HTERT RPE-1 (cell line): ENCODE measurements around the gene OR2B2.
"Not testable (repeated sequence)": the region's sequence is repeated elsewhere in the genome, so short reads cannot be mapped to it uniquely, and the experiment has no call there.

Experiments used
- in situ Hi-C: fragments of 300-500 bp; cut with MboI; formaldehyde crosslinking; loops from 4 replicates; pipeline ENCODE4 v1.14.3; 2020; ENCODE audit warnings: low sequenced_read_pairs

Gene OR2B2

DNA sequence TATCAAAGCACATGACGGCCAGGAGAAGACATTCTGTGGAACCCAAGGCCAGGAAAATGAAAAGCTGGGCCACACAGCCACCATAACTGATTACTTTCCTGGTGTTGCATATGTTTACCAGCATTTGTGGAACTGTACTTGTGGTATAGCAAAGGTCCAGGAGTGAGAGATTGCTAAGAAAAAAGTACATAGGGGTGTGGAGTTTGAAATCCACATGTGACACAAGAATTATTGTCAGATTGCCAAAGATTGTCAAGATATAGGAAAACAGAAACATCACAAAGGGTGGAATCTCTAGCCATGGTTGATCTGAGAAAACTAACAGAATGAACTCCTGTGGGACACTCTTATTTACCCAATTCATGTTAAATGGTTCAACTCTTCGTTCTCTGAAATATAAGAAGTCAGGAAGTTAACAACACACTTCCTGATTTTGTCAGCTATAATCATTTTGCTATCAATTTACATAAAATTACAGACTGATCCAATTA, at the start of gene OR2B2:
OR2B2 (minus strand) TSS at position 441 of the 491 bp plus-strand sequence; CDS start at position 364, 77 bp downstream.
- in situ Hi-C loops = no loop called here

DNA sequence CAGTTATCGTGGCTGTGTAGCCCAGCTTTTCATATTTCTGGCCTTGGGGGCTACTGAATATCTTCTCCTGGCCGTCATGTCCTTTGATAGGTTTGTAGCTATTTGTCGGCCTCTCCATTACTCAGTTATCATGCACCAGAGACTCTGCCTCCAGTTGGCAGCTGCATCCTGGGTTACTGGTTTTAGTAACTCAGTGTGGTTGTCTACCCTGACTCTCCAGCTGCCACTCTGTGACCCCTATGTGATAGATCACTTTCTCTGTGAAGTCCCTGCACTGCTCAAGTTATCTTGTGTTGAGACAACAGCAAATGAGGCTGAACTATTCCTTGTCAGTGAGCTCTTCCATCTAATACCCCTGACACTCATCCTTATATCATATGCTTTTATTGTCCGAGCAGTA, 45.3 kb upstream of the OR2B2 start:
- in situ Hi-C loops = no loop called here

DNA sequence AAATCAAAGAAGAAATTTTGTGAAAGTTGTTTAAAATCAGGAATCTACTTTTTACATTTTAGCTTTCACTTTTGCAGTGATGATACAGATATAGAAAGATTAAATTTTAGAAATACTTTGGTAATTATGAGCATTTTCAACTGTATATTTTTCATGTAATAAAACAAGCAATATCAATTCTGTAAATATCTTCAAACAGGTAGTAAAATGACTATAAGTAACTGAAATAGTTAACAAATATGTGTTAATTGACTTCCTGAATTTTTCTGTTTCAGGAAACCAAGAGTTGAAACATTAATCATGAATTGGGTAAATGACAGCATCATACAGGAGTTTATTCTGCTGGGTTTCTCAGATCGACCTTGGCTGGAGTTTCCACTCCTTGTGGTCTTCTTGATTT, 44.7 kb upstream of the OR2B2 start, which contains the start of gene OR2B6:
OR2B6 (plus strand) TSS at position 301 of the 400 bp plus-strand sequence; CDS start at position 301, 0 bp downstream.
- in situ Hi-C loops = no loop called here

DNA sequence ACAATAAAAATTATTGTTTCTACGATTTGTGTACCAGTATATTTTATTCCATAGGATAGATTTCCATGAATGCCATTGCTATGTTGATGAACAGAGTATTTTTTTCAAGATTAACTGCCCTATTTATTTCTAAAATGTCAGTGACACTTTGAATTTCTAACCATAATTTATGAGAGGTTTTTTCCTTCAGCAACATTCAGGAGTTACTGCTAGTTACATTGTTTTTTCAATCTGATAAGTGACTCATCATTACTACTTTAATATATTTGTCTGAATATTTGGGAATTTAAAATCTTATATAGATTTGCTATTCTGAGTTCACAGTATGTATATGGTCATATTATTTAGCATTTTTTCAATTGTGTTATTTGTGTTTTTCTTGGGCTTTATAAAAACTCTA, 38.8 kb upstream of the OR2B2 start:
- in situ Hi-C loops = no loop called here

DNA sequence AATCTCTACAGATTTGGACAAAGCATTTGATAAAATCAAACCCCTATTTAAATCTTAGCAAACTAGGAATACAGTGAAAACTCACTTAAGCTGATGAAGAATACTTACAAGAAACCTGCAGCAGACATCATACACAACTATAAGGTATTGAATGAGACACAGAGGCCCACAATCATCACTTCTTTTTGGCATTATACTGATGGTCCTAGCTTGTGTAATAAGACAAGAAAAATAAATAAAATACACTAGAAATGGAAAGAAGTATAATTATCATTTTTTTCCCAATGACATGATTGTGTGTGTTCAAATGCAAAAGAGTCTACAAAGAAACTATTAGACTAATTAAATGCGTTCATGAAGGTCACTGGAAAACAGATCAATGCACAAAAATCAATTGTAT, 36.0 kb upstream of the OR2B2 start:
- in situ Hi-C loops = no loop called here

DNA sequence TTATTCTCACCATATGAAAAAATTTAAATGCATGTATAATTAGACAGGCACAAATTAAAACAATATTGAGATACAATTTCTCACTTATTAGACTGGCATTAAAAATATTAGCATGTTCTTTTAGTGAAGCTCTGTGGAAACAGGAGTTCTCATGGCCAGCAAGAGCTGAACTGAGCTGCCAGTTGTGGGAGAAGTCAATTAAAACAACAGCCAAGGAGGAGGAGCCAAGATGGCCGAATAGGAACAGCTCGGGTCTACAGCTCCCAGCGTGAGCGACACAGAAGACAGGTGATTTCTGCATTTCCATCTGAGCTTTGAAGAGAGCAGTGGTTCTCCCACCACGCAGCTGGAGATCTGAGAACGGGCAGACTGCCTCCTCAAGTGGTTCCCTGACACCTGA, 30.9 kb upstream of the OR2B2 start:
- in situ Hi-C loops = not testable (repeated sequence)

DNA sequence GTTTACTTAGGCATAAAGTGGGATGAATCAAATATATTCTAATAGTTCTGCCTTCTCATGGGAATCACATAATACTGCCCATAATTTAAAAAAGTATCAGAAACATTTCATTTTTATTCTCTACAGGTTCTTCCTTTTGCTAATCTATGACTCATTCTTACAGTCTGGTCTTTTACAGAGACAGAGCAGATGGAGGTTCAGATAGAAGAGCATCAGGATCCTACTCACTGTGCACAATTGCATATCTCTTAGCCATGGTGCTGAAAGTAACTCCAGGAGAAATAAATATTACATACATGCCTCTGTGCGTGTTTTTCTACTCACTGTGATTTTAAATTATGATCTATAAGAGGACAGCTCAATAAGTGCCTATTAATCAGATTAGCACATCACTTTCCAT, 28.6 kb upstream of the OR2B2 start:
- in situ Hi-C loops = no loop called here

DNA sequence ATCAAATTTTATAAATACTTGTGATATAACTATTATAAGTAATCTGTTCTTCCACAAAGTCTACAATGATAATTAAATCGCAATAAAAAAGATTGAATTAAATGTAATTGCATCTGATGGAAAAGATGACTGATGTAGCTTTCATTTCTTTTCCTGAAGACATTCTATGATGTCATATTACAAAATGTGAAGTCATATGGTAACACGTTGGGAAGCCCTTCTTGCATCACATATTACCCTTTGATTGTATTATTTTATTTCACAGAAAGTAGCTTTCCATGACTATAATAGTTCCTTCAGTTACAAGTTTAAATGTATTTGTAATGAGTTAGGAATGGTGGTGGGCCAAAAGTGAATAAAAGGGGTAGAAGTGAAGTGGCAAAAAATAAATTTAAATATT, 19.0 kb upstream of the OR2B2 start:
- in situ Hi-C loops = no loop called here

DNA sequence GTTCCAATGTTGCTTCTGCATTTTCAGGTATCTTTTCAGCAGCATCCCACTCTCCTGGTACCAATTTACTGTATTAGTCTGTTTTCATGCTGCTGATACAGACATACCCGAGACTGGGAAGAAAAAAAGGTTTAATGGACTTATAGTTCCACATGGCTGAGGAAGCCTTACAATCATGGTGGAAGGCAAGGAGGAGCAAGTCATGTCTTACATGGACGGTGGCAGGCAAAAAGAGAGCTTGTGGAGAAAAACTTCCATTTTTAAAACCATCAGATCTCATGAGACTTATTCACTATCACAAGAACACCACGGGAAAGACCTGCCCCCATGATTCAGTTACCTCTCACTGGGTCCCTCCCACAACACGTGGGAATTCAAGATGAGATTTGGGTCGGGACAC, 17.7 kb upstream of the OR2B2 start:
- in situ Hi-C loops = not testable (repeated sequence)

DNA sequence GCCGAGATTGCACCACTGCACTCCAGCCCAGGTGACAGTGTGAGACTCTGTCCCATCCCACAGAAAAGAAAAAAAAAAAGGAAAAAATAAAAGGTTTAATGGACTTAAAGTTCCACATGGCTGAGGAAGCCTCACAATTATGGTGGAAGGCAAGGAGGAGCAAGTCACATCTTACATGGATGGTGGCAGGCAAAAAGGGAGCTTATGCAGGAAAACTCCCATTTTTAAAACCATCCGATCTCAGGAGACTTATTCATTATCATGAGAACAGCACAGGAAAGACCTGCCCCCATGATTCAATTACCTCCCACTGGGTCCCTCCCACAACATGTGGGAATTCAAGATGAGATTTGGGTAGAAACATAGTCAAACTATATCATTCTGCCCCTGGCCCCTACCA, 15.8 kb upstream of the OR2B2 start:
- in situ Hi-C loops = not testable (repeated sequence)

DNA sequence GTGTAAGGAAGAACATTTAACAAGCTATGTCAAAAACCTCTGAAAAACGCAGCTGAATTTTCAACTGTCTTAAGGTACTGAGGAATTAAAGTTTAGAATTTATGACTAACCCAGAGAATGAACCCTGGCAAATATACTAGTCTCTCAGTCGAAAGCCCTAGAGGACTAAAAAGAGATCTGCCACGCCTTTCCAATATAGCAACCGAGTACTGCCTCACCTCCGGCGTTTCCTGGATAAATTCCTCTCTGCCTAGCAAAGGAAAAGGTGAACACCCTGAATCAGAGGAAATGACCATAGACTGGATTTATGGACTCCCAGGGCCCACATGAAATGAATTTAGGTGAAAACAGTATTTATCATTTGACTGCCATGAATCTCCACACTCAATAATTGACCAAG, 12.0 kb upstream of the OR2B2 start:
- in situ Hi-C loops = no loop called here

DNA sequence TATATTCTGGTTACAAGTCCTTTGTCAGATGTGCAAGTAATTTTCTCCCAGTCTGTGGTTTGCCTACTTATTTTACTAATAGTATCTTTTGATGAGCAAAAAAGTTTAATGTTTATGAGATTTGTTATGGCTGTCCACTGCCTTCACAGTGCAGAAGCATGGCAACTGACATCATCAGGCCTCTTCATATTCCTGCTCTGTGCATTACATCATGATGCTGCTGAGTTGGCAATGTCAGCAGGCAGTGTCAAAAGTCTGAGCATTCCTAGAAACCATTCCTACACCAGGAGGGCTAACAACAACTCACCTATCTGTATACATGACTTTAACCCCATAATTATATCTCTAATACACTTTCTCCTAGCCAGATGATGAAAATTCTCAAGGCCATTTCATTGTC, 10.8 kb upstream of the OR2B2 start:
- in situ Hi-C loops = no loop called here

DNA sequence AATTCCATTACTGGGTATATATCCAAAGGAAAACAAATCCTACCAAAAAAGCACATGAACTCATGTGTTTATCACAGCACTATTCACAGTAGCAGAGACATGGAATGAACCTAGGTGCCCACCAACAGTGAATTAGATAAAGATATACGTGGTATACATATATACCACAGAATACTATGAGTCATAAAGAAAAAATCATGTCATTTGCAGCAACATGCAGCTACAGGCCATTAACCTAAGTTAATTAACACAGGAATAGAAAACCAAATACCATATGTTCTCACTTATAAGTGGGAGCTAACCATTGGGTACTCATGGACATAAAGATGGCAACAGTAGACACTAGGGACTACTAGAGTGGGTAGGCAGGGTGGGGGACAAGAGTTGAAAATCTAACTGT, 4.2 kb downstream of the OR2B2 start:
- in situ Hi-C loops = no loop called here

DNA sequence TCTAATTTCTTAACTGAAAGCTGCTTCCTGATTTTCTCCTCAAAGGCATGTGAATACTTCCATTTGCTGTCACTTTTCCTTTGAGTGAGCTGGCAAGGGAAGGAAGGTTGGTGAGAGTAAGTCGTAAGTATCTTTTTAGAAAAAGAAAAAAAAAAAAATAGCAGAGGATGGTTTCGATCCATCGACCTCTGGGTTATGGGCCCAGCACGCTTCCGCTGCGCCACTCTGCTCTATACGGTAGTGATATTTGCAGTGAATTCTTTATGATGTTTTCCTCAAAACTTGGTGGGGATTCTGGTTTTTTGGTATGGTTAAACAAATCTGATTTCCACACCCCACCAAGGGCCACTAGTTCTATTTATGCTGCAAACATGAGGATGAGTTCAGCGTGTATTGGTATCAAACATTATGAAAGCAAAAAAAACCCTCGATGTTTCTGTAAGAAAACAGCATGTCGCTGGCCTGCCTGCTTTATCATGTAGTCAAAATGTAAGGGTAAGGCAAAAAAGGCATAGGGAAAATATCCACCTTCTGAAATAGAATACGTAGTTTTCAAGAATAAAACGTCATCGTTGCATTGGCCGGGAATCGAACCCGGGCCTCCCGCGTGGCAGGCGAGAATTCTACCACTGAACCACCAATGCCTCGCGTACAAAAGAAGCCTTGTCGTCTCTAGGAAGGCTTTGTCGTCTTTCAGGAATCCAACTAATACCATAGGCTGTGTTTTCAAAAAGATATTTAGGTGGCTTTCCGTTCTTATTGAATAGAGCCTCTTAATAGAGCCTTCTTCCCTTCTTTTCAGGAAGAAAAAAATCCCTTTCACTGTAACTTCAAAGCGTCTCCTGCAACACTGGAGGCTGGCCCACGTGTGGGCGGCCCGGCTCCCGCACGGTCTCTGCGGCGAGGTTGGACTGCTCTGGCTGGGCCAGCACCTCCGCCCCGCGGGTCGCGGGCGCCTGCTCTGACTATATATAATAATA, 9.6 kb downstream of the OR2B2 start:
- in situ Hi-C loops = no loop called here

DNA sequence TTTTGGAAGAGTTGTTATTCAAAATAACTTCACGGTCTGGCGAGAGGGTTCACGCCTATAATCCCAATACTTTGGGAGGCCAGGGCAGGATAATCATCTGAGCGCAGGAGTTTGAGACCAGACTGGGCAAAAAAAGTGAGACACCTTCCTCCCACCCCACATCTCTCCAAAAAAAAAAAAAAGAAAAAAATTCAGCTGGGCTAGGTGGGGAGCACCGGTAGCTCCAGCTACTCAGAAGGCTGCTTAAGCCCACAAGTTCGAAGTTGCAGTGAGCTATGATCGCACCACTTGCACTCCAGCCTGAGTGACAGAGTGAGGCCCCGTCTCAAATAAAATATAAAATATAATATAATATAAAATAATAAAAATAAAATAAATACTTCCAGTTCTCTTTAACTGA, 10.4 kb downstream of the OR2B2 start:
- in situ Hi-C loops = no loop called here

DNA sequence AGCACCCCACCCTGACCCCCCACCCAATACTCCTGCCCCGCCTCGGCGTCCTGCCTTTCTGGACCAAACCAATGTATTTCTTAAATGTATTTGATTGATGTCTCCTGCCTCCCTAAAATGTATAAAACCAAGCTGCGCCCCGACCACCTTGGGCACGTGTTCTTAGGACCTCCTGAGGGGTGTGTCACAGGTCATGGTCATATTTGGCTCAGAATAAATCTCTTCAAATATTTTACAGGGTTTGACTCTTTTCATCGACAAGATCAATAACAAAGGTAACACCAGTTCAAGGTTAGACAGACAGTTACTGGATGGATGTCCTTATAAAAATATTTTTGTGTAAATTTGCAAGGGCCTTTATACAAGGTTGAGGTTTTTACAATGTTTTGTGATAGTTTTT, 12.0 kb downstream of the OR2B2 start:
- in situ Hi-C loops = not testable (repeated sequence)

DNA sequence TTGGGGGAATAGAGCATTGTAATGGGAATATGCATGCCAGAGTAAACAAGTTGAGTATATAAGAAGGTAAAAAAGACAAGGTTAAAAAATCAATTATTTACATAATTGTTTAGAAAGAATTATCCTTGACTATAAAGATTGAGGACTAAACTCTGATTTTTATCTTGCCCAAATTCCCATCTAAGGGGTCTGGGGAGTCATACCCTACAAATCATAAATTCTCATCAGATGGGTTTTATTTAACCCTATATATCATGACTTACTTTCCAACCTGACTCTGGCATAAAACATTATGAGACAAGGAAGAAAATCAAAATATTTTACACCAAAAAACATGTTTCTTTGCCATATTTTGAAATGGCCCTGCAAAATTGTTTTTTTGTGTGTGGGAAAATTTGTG, 12.7 kb downstream of the OR2B2 start:
- in situ Hi-C loops = no loop called here

DNA sequence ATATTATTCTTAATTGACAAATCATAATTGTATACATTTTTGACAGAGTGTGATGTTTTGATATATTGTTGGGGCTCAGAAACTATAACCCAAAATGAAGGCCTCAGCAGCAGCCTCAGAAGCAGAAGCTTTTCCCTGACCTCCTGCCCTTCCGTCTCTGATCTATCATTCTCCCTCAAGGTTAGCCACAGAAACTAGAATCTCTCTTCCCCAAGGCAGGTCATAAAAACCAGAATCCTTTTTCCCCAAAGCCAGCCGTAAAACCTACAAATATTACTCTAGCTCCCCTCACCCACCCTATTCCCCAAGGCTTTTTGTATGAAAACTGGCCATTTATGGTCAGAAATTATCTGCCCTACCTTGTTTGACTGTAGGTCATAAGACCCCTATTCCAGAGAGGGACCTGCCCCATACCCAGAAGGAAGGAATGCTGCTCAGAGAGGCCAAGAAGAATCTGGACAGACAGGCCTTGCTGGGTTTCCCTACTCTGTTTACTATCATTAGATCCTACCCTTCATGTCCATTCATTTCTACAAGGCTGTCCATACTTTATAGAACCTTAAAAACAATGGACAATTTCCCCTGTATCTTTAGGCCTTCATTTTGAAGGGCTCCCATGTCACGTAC, 14.5 kb downstream of the OR2B2 start:
- in situ Hi-C loops = no loop called here

DNA sequence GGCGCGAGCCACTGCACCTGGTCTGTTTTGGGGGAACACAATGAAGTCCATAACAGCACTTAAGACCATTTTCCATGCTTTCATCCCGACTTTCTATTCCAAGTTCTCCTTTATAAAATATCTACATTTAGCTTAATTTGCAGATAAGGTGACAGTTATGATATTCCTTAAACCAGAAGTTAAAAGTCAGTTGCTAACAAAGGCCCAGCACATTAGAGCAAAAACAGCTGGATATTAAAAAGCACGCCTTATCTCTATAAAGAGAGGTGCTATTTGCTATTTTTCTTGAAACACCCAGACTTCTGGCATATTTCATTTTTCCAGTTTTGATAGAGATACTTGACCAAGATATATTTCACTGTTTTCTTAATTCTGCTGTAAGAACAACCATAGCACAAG, 15.8 kb downstream of the OR2B2 start:
- in situ Hi-C loops = no loop called here

DNA sequence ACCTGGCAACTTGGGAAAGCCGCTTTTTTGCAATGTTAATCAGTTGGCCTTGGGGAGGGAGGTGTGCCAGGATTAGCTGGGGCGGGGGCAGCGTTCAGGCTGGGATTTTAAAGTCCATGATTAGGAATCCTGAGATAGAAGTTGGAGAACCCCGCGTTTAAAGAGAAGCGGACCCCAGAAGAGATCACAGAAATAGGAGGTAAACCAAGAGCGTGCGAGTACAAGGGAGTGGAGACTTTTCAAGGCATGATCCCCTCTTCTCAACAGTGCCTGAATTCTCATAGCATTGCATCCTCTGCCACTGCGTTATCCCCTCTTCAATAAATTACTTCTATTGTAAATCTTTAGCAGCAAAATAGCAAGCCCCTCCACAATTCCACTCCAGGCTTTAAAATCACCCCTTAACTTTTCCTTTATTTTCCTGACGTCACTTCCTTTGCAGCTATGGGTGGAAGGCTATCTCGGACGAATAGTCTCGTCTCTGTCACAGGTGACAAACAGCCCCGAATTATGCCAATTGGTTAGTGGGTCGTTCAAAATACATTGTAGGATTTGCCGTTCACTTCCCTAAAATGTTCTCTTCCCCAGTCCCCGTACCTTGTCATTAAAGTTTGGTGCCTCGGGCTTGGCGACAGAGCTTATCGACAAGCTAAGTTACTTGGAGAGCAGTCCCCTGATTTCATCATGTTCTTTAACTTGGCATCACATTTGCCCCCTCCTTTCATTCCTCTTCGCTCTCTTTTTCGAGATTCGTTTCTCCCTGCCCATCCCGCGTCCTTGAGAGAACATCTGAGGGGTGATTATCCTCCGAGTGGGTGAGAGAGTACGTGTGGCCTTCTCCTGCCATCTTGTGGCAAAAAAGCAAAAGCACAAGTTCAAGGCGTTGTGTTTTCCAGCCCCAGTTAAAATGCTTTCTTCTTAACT, 17.1 kb downstream of the OR2B2 start:
- in situ Hi-C loops = no loop called here
